ENCODE data around the gene ALDH1A1. TPM values are rescaled to one million over a fixed set of nuclear protein-coding genes. Genes with fewer than 3 reads are reported as not detected.
"Not testable (repeated sequence)": the region's sequence is repeated elsewhere in the genome, so short reads cannot be mapped to it uniquely, and the experiment has no call there.

The ALDH1A1 gene
- total and polyA plus RNA-seq, 3 donors from 2014 or later: 307 to 474 (median 337) TPM

DNA sequence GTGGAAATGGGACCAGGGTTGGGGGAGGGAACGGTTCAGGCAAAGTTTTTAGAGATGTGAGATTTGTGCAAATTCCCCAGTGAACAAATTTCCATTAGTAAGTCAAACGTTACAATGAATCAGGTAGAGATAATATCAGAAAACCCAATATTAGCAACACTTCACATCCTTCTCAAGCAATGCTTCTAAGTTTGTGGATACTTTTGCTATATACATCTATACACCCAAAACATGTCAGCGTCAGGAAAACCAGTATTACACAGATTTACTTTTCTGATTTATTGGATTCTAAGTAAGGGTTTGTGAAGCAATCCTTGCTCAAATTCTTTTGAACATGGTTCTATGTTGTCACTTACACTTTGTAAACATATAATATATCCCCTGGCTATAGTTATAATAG is 6.5 kb downstream of the ALDH1A1 start:
- peaks cover 21% of the 10 kb centered on the region for H3K4me1 ChIP-seq
- 63 to 67% methylated on average over 3 of the region's 3 CpGs for WGBS, 2 donors
- H3K9me3 ChIP-seq: no peaks in the 10 kb centered on the region
- intact Hi-C loops (cut with DNase I; ENCODE audit: low total_unique reads): no loop called here
- H3K36me3 ChIP-seq (ENCODE audit: low read depth, missing control alignments): no peaks in the 10 kb centered on the region
- H3K4me3 ChIP-seq: no peak overlapping the region
- TF ChIP-seq POLR2A (IDR thresholded peaks at IDR 0.05): no peak
- TF ChIP-seq CTCF (IDR thresholded peaks at IDR 0.05): no peak
- DNase-seq: no peak
- H3K27me3 ChIP-seq: no peaks in the 10 kb centered on the region
- no peak overlapping the region for H3K27ac ChIP-seq

GRCh38 chr9:72945391-72945790 is 7.5 kb downstream of the ALDH1A1 start:
- H3K4me3 ChIP-seq: no peak overlapping the region
- TF ChIP-seq POLR2A (IDR thresholded peaks at IDR 0.05): no peak
- TF ChIP-seq CTCF (IDR thresholded peaks at IDR 0.05): no peak
- no peaks in the 10 kb centered on the region for H3K36me3 ChIP-seq (ENCODE audit: low read depth, missing control alignments)
- H3K4me1 ChIP-seq: peaks cover 21% of the 10 kb centered on the region
- H3K9me3 ChIP-seq: no peaks in the 10 kb centered on the region
- H3K27me3 ChIP-seq: no peaks in the 10 kb centered on the region
- intact Hi-C loops (cut with DNase I; ENCODE audit: low total_unique reads): no loop called here
- H3K27ac ChIP-seq: no peak overlapping the region
- DNase-seq: no peak
- 58 to 73% methylated on average over 3 of the region's 3 CpGs for WGBS, 2 donors

DNA sequence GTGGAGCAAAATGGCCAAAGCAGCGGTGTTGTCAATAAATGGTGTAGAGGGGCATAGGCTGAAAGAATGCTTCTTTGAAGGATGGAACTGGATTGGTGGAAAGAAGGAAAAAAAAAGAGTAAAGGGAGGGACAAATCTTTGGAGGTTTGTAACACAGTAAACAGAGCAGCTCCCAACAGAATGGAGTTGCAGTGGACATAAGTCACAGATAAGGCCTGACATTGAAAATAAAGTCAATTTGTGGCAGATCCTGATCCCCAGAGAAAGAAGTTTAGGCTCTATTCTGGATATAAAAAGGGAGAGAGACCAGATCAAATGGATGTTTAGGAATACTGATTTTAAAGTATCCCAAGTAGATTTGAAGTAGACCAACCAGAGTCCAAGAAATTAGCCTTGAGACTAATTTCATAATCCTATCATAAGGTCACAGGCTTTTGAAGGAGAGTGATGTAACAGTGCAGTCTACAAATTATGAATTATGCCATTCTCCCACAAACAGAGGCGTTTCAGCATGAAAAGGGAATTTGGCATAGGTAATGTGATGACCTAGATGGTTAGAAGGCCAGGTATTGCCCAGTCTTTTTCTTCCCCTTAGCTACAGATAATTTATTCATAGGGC is 8.9 kb downstream of the ALDH1A1 start:
- 72 to 83% methylated on average over 2 of the region's 2 CpGs for WGBS, 2 donors
- TF ChIP-seq POLR2A (IDR thresholded peaks at IDR 0.05): no peak
- no peak for TF ChIP-seq CTCF (IDR thresholded peaks at IDR 0.05)
- no peaks in the 10 kb centered on the region for H3K9me3 ChIP-seq
- no peak overlapping the region for H3K4me3 ChIP-seq
- H3K4me1 ChIP-seq: peaks cover 21% of the 10 kb centered on the region
- H3K36me3 ChIP-seq (ENCODE audit: low read depth, missing control alignments): no peaks in the 10 kb centered on the region
- no peak for DNase-seq
- H3K27me3 ChIP-seq: no peaks in the 10 kb centered on the region
- intact Hi-C loops (cut with DNase I; ENCODE audit: low total_unique reads): no loop called here
- no peak overlapping the region for H3K27ac ChIP-seq

GRCh38 chr9:72942451-72942850 is 10.4 kb downstream of the ALDH1A1 start:
- H3K9me3 ChIP-seq: no peaks in the 10 kb centered on the region
- WGBS, 2 donors: 79 to 83% methylated on average over 2 of the region's 2 CpGs
- H3K36me3 ChIP-seq (ENCODE audit: low read depth, missing control alignments): no peaks in the 10 kb centered on the region
- no peak for TF ChIP-seq CTCF (IDR thresholded peaks at IDR 0.05)
- no peak for TF ChIP-seq POLR2A (IDR thresholded peaks at IDR 0.05)
- DNase-seq: no peak
- intact Hi-C loops (cut with DNase I; ENCODE audit: low total_unique reads): no loop called here
- no peaks in the 10 kb centered on the region for H3K27me3 ChIP-seq
- H3K27ac ChIP-seq: peak overlapping the region in 1 of 2 donors; percentile 0
- no peak overlapping the region for H3K4me3 ChIP-seq
- peaks cover 21% of the 10 kb centered on the region for H3K4me1 ChIP-seq

GRCh38 chr9:72939581-72939980 is 13.3 kb downstream of the ALDH1A1 start:
- peaks cover 16% of the 10 kb centered on the region for H3K4me1 ChIP-seq
- WGBS, 2 donors: 86 to 91% methylated on average over 6 of the region's 6 CpGs
- H3K27me3 ChIP-seq; H3K36me3 ChIP-seq (ENCODE audit: low read depth, missing control alignments); H3K9me3 ChIP-seq; DNase-seq; intact Hi-C loops (cut with DNase I; ENCODE audit: low total_unique reads); H3K27ac ChIP-seq; H3K4me3 ChIP-seq: not testable (repeated sequence)
